Measurements from ENCODE around the gene PDE9A. TPM values are rescaled to one million over a fixed set of nuclear protein-coding genes. Genes with fewer than 3 reads are reported as not detected.

PDE9A gene
- total RNA-seq, 2 donors from 2014 or later = 4.0 to 5.6 TPM

GRCh38 chr21:42721341-42721824, 68.0 kb downstream of the PDE9A start:
- intact Hi-C loops (cut with DNase I) = no loop called here
- DNase-seq (ENCODE audit: low spot score) = no peak

GRCh38 chr21:42722153-42722552, 68.7 kb downstream of the PDE9A start:
- intact Hi-C loops (cut with DNase I) = no loop called here

GRCh38 chr21:42722808-42723473, 69.5 kb downstream of the PDE9A start:
- intact Hi-C loops (cut with DNase I) = no loop called here
- no peak for DNase-seq (ENCODE audit: low spot score)

More at GRCh38 chr21:42722153-42722552, 68.7 kb downstream of the PDE9A start:
- no peak for DNase-seq (ENCODE audit: low spot score)

- no peak for DNase-seq (ENCODE audit: low spot score)
- intact Hi-C loops (cut with DNase I) = no loop called here
These were observed 71.0 kb downstream of the PDE9A start for GRCh38 chr21:42724226-42724920.

- DNase-seq (ENCODE audit: low spot score) = no peak
- intact Hi-C loops (cut with DNase I) = no loop called here
These were observed 72.1 kb downstream of the PDE9A start for GRCh38 chr21:42725416-42725930.

- DNase-seq (ENCODE audit: low spot score) = no peak
- intact Hi-C loops (cut with DNase I) = no loop called here
These were observed 78.0 kb downstream of the PDE9A start for GRCh38 chr21:42731264-42732032.

GRCh38 chr21:42732033-42732410, 78.6 kb downstream of the PDE9A start:
- DNase-seq (ENCODE audit: low spot score) = no peak
- intact Hi-C loops (cut with DNase I) = no loop called here

- DNase-seq (ENCODE audit: low spot score) = no peak
- intact Hi-C loops (cut with DNase I) = no loop called here
These were observed 79.7 kb downstream of the PDE9A start for GRCh38 chr21:42733037-42733627.

- intact Hi-C loops (cut with DNase I) = no loop called here
- DNase-seq (ENCODE audit: low spot score) = no peak
These were observed 80.5 kb downstream of the PDE9A start for GRCh38 chr21:42733874-42734273.

GRCh38 chr21:42734323-42734971, 81.0 kb downstream of the PDE9A start:
- intact Hi-C loops (cut with DNase I) = no loop called here
- DNase-seq (ENCODE audit: low spot score) = no peak

- intact Hi-C loops (cut with DNase I) = no loop called here
- no peak for DNase-seq (ENCODE audit: low spot score)
These were observed 81.6 kb downstream of the PDE9A start for GRCh38 chr21:42735061-42735460.

GRCh38 chr21:42735944-42736343, 82.5 kb downstream of the PDE9A start:
- no peak for DNase-seq (ENCODE audit: low spot score)
- intact Hi-C loops (cut with DNase I) = no loop called here

- intact Hi-C loops (cut with DNase I) = no loop called here
- no peak for DNase-seq (ENCODE audit: low spot score)
These were observed 83.4 kb downstream of the PDE9A start for GRCh38 chr21:42736646-42737350.

GRCh38 chr21:42737951-42738590, 84.7 kb downstream of the PDE9A start:
- intact Hi-C loops (cut with DNase I) = no loop called here
- no peak for DNase-seq (ENCODE audit: low spot score)

- DNase-seq (ENCODE audit: low spot score) = no peak
- intact Hi-C loops (cut with DNase I) = no loop called here
These were observed 85.9 kb downstream of the PDE9A start for GRCh38 chr21:42739061-42739931.

- intact Hi-C loops (cut with DNase I) = no loop called here
- DNase-seq (ENCODE audit: low spot score) = no peak
These were observed 87.0 kb downstream of the PDE9A start for GRCh38 chr21:42740405-42740909.

- intact Hi-C loops (cut with DNase I) = no loop called here
These were observed 87.6 kb downstream of the PDE9A start for GRCh38 chr21:42741066-42741465.

More at GRCh38 chr21:42741066-42741465, 87.6 kb downstream of the PDE9A start:
- DNase-seq (ENCODE audit: low spot score) = no peak

All from posterior vena cava (tissue), 2 donors.